Calu3 (cell line): ENCODE results near the gene PTPRO. TPM values are rescaled to one million over a fixed set of nuclear protein-coding genes. Genes with fewer than 3 reads are reported as not detected.

Experiments
- BruUV-seq: library from RNA; stranded (reverse); fragments of 400-500 nt; replicated peaks from 2 replicates; lab custom pipeline; 2021; lab: Mats Ljungman, UMichigan
- CTCF ChIA-PET: fragments of 300-600 bp; sonication (Branson Sonifier 250); formaldehyde crosslinking; loops from one replicate; lab custom pipeline; 2022; ENCODE audit warnings: antibody characterized with exemption; lab: Charles Lee
- DNase-seq: peaks from one replicate; pipeline ENCODE4 v3.0.0; 2022
- H3K27ac Mint-ChIP-seq: one replicate; pipeline ENCODE4 v1.8.0; 2022; ENCODE audit warnings: mixed read lengths; ENCODE audit not compliant: unreplicated experiment
- H3K27me3 Mint-ChIP-seq: one replicate; pipeline ENCODE4 v1.8.0; 2022; ENCODE audit warnings: mixed read lengths; ENCODE audit not compliant: unreplicated experiment
- H3K36me3 Mint-ChIP-seq: one replicate; pipeline ENCODE4 v1.8.0; 2022; ENCODE audit warnings: mild to moderate bottlenecking, moderate library complexity, mixed read lengths; ENCODE audit not compliant: insufficient read depth, unreplicated experiment
- H3K4me1 Mint-ChIP-seq: one replicate; pipeline ENCODE4 v1.8.0; 2022; ENCODE audit warnings: mild to moderate bottlenecking, low read depth, mixed read lengths; ENCODE audit not compliant: unreplicated experiment
- H3K4me3 Mint-ChIP-seq: one replicate; pipeline ENCODE4 v1.8.0; 2022; ENCODE audit warnings: mild to moderate bottlenecking, low read depth, moderate library complexity, mixed read lengths; ENCODE audit not compliant: unreplicated experiment
- H3K9me3 Mint-ChIP-seq: one replicate; pipeline ENCODE4 v1.8.0; 2022; ENCODE audit warnings: low read depth, mixed read lengths; ENCODE audit not compliant: unreplicated experiment
- intact Hi-C: fragments of 100-400 bp; cut with micrococcal nuclease; formaldehyde crosslinking; loops from one replicate; pipeline ENCODE4 v1.10.0; 2022; ENCODE audit not compliant: unreplicated experiment
- total RNA-seq: library from RNA; stranded (reverse); gene quantifications from 2 replicates; pipeline ENCODE4 v1.2.3, GENCODE V29; 2022
- TF ChIP-seq, protein P1 (sequence below): fragments of 200-600 bp; IDR thresholded peaks from one replicate; pipeline ENCODE4 v1.8.0; 2022; ENCODE audit warnings: antibody characterized with exemption; ENCODE audit not compliant: unreplicated experiment

Gene PTPRO
- total RNA-seq, 1 experiment from 2014 or later: not detected

DNA sequence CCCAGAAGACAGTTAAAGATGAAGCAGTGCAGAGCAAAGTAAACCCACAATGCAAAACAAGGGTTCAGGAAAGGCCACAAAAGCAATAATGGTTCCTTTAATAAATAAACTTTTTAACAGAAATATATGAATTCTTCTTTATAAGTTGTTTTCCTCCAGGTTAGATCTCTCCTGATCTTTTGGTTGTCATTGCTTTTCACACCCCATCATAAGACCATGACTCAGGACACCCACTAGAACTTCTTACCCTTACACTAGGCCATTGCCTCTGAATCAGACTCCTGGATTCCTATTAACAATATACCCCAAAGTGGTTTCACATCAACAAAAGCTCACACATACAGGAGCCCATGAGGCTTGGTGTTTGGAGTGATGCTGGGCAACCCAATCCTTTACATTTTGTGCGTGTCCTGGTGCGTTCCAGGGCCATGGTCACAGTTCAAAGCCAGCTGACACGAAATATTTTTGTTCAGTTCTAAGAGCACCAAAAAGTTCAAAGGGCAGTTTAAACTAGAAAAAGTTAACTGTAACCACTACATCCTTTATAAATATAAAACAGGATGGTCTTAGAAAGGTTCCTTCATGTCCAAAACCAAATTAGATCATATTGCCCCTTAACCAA is 279.9 kb downstream of the PTPRO start:
- no peaks in the 10 kb centered on the region for H3K9me3 Mint-ChIP-seq
- CTCF ChIA-PET: no interaction called here
- no TSS peak for BruUV-seq
- H3K4me3 Mint-ChIP-seq: no peak overlapping the region
- H3K4me1 Mint-ChIP-seq: peaks cover 44% of the 10 kb centered on the region
- H3K27ac Mint-ChIP-seq: peak overlapping the region; percentile 18
- intact Hi-C loops: no loop called here
- no peaks in the 10 kb centered on the region for H3K36me3 Mint-ChIP-seq
- H3K27me3 Mint-ChIP-seq: no peaks in the 10 kb centered on the region
- DNase-seq: no peak
- TF ChIP-seq, protein P1, sequence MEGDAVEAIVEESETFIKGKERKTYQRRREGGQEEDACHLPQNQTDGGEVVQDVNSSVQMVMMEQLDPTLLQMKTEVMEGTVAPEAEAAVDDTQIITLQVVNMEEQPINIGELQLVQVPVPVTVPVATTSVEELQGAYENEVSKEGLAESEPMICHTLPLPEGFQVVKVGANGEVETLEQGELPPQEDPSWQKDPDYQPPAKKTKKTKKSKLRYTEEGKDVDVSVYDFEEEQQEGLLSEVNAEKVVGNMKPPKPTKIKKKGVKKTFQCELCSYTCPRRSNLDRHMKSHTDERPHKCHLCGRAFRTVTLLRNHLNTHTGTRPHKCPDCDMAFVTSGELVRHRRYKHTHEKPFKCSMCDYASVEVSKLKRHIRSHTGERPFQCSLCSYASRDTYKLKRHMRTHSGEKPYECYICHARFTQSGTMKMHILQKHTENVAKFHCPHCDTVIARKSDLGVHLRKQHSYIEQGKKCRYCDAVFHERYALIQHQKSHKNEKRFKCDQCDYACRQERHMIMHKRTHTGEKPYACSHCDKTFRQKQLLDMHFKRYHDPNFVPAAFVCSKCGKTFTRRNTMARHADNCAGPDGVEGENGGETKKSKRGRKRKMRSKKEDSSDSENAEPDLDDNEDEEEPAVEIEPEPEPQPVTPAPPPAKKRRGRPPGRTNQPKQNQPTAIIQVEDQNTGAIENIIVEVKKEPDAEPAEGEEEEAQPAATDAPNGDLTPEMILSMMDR: no peak

DNA sequence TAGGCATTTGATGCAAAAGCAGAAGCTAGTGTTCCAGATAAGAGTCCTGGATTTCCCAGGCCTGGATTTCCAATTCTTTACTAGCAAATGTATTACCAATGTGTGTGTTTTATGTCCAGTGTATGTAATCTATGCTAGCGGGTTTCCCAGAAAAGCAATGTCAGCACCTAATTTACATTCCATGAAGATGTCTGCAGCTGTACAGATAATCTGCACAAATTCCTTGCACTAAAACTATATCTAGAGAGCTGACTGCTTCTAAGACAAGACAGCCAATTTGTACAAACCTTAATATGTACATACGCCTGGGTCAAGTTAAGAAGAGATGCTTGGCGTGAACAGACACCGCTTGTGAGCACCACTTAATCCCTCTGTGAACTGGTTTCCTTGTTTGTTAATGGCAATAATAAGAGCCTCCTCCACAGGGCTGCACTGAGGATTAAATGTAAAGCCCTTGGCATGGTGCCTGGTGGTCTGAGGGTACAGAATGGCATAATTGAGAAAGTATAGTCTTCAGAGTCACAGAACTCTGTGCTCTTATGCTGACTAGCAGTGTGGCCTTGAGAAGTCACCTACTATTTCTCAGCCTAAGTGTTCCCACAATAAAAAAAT is 281.3 kb downstream of the PTPRO start:
- Mint-ChIP-seq H3K27ac (no peak overlapping the region), H3K4me1 (peaks cover 35% of the 10 kb centered on the region), H3K27me3 (no peaks in the 10 kb centered on the region), H3K9me3 (no peaks in the 10 kb centered on the region), H3K36me3 (no peaks in the 10 kb centered on the region), H3K4me3 (no peak overlapping the region)
- intact Hi-C loops: no loop called here
- TF ChIP-seq, protein P1: no peak
- no peak for DNase-seq
- CTCF ChIA-PET: no interaction called here
- no TSS peak for BruUV-seq

DNA sequence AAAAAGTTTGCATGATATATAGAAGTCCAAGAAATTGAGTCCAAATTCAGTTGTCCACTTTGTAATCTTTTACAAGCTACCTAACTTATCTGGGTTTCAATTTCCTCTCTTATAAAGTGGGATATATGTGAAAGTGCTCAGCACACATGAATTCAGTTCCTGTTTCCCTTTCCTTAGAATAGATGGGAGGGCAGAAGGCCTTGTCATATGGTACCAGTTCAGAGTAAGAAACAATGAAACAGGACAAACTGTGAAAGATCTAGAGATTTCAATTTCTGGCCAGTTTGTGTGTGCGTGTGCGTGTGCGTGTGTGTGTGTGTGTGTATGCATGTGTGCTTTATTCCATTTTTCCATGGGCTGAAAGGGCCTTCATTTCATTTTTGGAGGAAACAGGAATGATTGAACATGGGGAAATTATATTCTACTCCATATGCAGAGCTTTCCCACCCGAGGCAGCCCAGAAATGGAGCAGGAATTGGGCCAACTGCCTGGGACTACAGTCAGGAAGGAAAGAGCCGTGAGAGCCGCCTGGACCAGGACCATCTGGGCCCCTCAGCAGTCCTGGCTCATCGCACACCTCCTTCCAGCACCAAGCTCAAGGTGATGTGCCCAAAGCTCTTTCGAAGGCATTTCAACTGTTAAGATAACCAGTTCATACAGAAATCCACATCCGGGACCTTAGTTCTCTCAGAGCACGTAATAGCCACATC is 283.7 kb downstream of the PTPRO start:
- TF ChIP-seq, protein P1: no peak
- H3K27me3 Mint-ChIP-seq: no peaks in the 10 kb centered on the region
- H3K36me3 Mint-ChIP-seq: no peaks in the 10 kb centered on the region
- no TSS peak for BruUV-seq
- no peaks in the 10 kb centered on the region for H3K9me3 Mint-ChIP-seq
- H3K4me3 Mint-ChIP-seq: no peak overlapping the region
- CTCF ChIA-PET: interaction anchor here (1.1 kb wide), 1 partner anchor 9 kb away, joined by 4 read pairs; no protein-coding TSS in a partner anchor
- intact Hi-C loops: no loop called here
- no peak overlapping the region for H3K27ac Mint-ChIP-seq
- peaks cover 14% of the 10 kb centered on the region for H3K4me1 Mint-ChIP-seq
- DNase-seq: no peak

DNA sequence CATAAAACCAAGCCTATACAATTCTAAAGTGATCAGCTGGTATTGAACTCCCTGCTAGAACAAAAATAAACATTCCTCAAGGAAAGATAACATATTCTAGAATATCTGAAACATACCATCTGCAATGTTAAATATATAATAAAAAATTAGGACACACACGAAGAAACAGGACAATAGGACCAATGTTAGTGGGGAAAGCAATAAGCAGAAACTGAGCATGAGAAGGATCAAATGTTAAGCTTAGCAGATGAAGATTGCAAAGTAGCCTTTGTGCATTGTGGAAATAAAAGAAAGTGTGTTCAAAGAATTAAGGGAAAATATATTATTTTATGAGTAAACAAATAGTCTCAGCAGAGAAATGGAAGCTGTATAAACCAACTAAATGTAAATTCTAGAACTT is 286.1 kb downstream of the PTPRO start:
- DNase-seq: no peak
- TF ChIP-seq, protein P1: no peak
- no peaks in the 10 kb centered on the region for H3K9me3 Mint-ChIP-seq
- no peaks in the 10 kb centered on the region for H3K27me3 Mint-ChIP-seq
- no TSS peak for BruUV-seq
- H3K36me3 Mint-ChIP-seq: no peaks in the 10 kb centered on the region
- H3K4me1 Mint-ChIP-seq: no peaks in the 10 kb centered on the region
- no peak overlapping the region for H3K27ac Mint-ChIP-seq
- H3K4me3 Mint-ChIP-seq: no peak overlapping the region
- CTCF ChIA-PET: interaction anchor here (0.9 kb wide), 1 partner anchor 10 kb away, joined by 3 read pairs; no protein-coding TSS in a partner anchor
- intact Hi-C loops: no loop called here
